Measurements from ENCODE around the gene TOM1L1.

GRCh38 chr17:54950116-54950515 lies 49.5 kb downstream of the TOM1L1 start:
- TF ChIP-seq TAF1 (IDR thresholded peaks at IDR 0.05; ENCODE audit: low read depth, low read length), result no peak
- TF ChIP-seq POLR2AphosphoS5 (IDR thresholded peaks at IDR 0.05; ENCODE audit: low read depth, low read length), result no peak
- TF ChIP-seq POU2F2 (IDR thresholded peaks at IDR 0.05; ENCODE audit: low read depth, low read length), result no peak
- TF ChIP-seq SPI1 (IDR thresholded peaks at IDR 0.05; ENCODE audit: low read depth, low read length), result no peak
- no peak for TF ChIP-seq POLR2A (IDR thresholded peaks at IDR 0.05; ENCODE audit: low read depth, low read length)

All from GM12891 (cell line).